H54 (cell line): ENCODE results near the gene CKAP5.
"Not testable (repeated sequence)": the region's sequence is repeated elsewhere in the genome, so short reads cannot be mapped to it uniquely, and the experiment has no call there.

Source experiments
- DNase-seq: peaks from one replicate; pipeline ENCODE4 v3.0.0; 2011; ENCODE audit warnings: low spot score, mixed read lengths; ENCODE audit not compliant: insufficient read length
- FAIRE-seq: peaks from 3 replicates; lab custom pipeline; 2011; peaks lifted over from hg19 to GRCh38; lab: Jason Lieb, UNC
- POLR2A ChIP-seq: IDR thresholded peaks from 2 replicates; pipeline ENCODE4 v1.6.1; 2011; ENCODE audit warnings: low read depth, mild to moderate bottlenecking, low read length

CKAP5 gene

GRCh38 chr11:46719543-46720218 lies 126.4 kb downstream of the CKAP5 start:
- FAIRE-seq = no peak
- DNase-seq = no peak
- TF ChIP-seq POLR2A = no peak

GRCh38 chr11:46719048-46719542 lies 127.0 kb downstream of the CKAP5 start, which contains the start of gene F2:
Gene F2 (plus strand): TSS chr11:46719213. CDS start chr11:46719236, 23 bp downstream.
- TF ChIP-seq POLR2A = no peak
- FAIRE-seq = no peak
- no peak for DNase-seq

GRCh38 chr11:46718155-46719019 lies 127.7 kb downstream of the CKAP5 start:
- FAIRE-seq = no peak
- TF ChIP-seq POLR2A = no peak
- peak; percentile 44 for DNase-seq

- FAIRE-seq, DNase-seq: not testable (repeated sequence)
Observed at GRCh38 chr11:46717825-46718154, 128.3 kb downstream of the CKAP5 start.

- FAIRE-seq = no peak
- no peak for TF ChIP-seq POLR2A
- DNase-seq = no peak
Observed at GRCh38 chr11:46712874-46713576, 133.1 kb downstream of the CKAP5 start.

GRCh38 chr11:46711303-46711702 lies 134.8 kb downstream of the CKAP5 start:
- TF ChIP-seq POLR2A = no peak
- no peak for DNase-seq
- FAIRE-seq = no peak

- FAIRE-seq (peak; percentile 79), DNase-seq (peak; percentile 91)
- TF ChIP-seq POLR2A = no peak
Observed at GRCh38 chr11:46710821-46711269, 135.2 kb downstream of the CKAP5 start.

GRCh38 chr11:46709351-46709750 lies 136.7 kb downstream of the CKAP5 start:
- not testable (repeated sequence) for FAIRE-seq, DNase-seq

- FAIRE-seq (no peak), DNase-seq (no peak)
- no peak for TF ChIP-seq POLR2A
Observed at GRCh38 chr11:46706886-46707285, 139.2 kb downstream of the CKAP5 start.

GRCh38 chr11:46705070-46705688 lies 140.9 kb downstream of the CKAP5 start:
- no peak for TF ChIP-seq POLR2A
- FAIRE-seq (no peak), DNase-seq (no peak)

GRCh38 chr11:46701078-46701654 lies 144.9 kb downstream of the CKAP5 start:
- DNase-seq (no peak), FAIRE-seq (no peak)
- peak; percentile 61; the same call in 1 of the 2 replicates for TF ChIP-seq POLR2A

GRCh38 chr11:46700241-46701077 lies 145.6 kb downstream of the CKAP5 start, which contains the start of the genes ARHGAP1 and ZNF408:
Gene ARHGAP1 (minus strand): TSS chr11:46700619. CDS start chr11:46696107, 4,512 bp downstream.
Gene ZNF408 (plus strand): TSS chr11:46701031. CDS start chr11:46701048, 17 bp downstream.
- TF ChIP-seq POLR2A = peak; percentile 96
- DNase-seq (peak; percentile 88), FAIRE-seq (peak; percentile 66)

GRCh38 chr11:46698597-46698996 lies 147.5 kb downstream of the CKAP5 start:
- no peak for DNase-seq
- TF ChIP-seq POLR2A = no peak
- no peak for FAIRE-seq
